OCI-LY3 (cell line): ENCODE data around the gene CD40.

Source experiments
- H2AFZ ChIP-seq: fragments of 200-600, 300-600 bp; shearing (Covaris generic); 2 replicates; pipeline ENCODE4 v1.6.0; 2014; ENCODE audit warnings: antibody characterized with exemption, low read depth, low read length
- H3K27ac ChIP-seq: fragments of 200-600, 300-600 bp; sonication (generic); 2 replicates; pipeline ENCODE4 v1.5.1; 2014; ENCODE audit warnings: mild to moderate bottlenecking, low read length, moderate library complexity, mixed read lengths
- H3K27me3 ChIP-seq: fragments of 200-600, 300-600 bp; sonication (generic); 2 replicates; pipeline ENCODE4 v1.6.1; 2014; ENCODE audit warnings: low read depth, low read length, mixed read lengths
- H3K36me3 ChIP-seq: fragments of 200-600, 300-600 bp; sonication (generic); replicated peaks from 2 replicates; pipeline ENCODE3; 2014; ENCODE audit warnings: low read depth, low read length, mixed read lengths
- H3K4me1 ChIP-seq: fragments of 300-600, 200-600 bp; sonication (generic); 2 replicates; pipeline ENCODE4 v1.6.1; 2014; ENCODE audit warnings: low read length, mixed read lengths
- H3K4me2 ChIP-seq: fragments of 200-600, 300-600 bp; sonication (generic); 2 replicates; pipeline ENCODE4 v1.6.1; 2014; ENCODE audit warnings: low read length, mixed read lengths
- H3K4me3 ChIP-seq: fragments of 300-600, 200-600 bp; sonication (generic); 2 replicates; pipeline ENCODE4 v1.5.1; 2014; ENCODE audit warnings: antibody characterized with exemption, mild to moderate bottlenecking, low read length, moderate library complexity
- H3K79me2 ChIP-seq: fragments of 300-600, 200-600 bp; shearing (Covaris generic); 2 replicates; pipeline ENCODE4 v1.6.1; 2014; ENCODE audit warnings: mild to moderate bottlenecking, low read length, mixed read lengths
- H3K9ac ChIP-seq: fragments of 300-600, 200-600 bp; shearing (Covaris generic); 2 replicates; pipeline ENCODE4 v1.6.0; 2014; ENCODE audit warnings: mild to moderate bottlenecking, low read length, moderate library complexity
- H3K9me3 ChIP-seq: fragments of 200-600, 300-600 bp; shearing (Covaris generic); 2 replicates; pipeline ENCODE4 v1.6.1; 2014; ENCODE audit warnings: low read length, mixed read lengths; ENCODE audit not compliant: insufficient read depth
- H4K20me1 ChIP-seq: fragments of 200-600, 300-600 bp; sonication (generic); 2 replicates; pipeline ENCODE4 v1.6.1; 2016; ENCODE audit warnings: low read length, mixed read lengths; ENCODE audit not compliant: insufficient read depth
- EZH2phosphoT487 ChIP-seq: fragments of 200-600 bp; shearing (Covaris generic); IDR thresholded peaks from 2 replicates; pipeline ENCODE4 v1.6.1; 2018; ENCODE audit warnings: antibody characterized with exemption, mixed run types, low read depth
- TF ChIP-seq, protein P1 (sequence below): fragments of 200-600, 300-600 bp; sonication (generic); IDR thresholded peaks from 2 replicates; pipeline ENCODE4 v1.5.1; 2014; ENCODE audit warnings: antibody characterized with exemption, low read length, low read depth

Gene CD40

DNA sequence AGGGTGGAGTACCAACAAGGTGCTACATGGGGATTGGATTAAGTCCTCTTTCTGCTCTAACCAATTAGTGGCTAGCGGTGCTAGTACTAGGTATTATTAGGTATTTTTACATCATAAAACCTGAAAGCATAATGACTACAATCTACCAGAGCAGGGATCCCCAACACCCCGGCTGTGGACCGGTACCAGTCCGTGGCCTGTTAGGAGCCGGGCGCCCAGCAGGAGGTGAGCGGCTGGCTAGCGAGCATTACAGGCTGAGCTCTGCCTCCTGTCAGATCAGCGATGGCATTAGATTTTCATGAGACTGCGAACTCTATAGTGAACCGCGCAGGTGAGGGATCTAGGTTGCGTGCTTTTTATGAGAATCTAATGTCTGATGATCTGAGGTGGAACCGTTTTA is 9.1 kb upstream of the CD40 start:
- H3K79me2 ChIP-seq = peaks cover 40% of the 10 kb centered on the region
- H3K36me3 ChIP-seq = no peaks in the 10 kb centered on the region
- no peaks in the 10 kb centered on the region for H3K27me3 ChIP-seq
- H3K4me1 ChIP-seq = peaks cover 87% of the 10 kb centered on the region
- peak overlapping the region; percentile 90 for H3K27ac ChIP-seq
- H4K20me1 ChIP-seq = no peaks in the 10 kb centered on the region
- peak overlapping the region; percentile 70 for H3K4me3 ChIP-seq
- peak overlapping the region; percentile 79 for H3K9ac ChIP-seq
- H3K4me2 ChIP-seq = peak overlapping the region; percentile 87
- TF ChIP-seq EZH2phosphoT487 = no peak
- TF ChIP-seq, protein P1, sequence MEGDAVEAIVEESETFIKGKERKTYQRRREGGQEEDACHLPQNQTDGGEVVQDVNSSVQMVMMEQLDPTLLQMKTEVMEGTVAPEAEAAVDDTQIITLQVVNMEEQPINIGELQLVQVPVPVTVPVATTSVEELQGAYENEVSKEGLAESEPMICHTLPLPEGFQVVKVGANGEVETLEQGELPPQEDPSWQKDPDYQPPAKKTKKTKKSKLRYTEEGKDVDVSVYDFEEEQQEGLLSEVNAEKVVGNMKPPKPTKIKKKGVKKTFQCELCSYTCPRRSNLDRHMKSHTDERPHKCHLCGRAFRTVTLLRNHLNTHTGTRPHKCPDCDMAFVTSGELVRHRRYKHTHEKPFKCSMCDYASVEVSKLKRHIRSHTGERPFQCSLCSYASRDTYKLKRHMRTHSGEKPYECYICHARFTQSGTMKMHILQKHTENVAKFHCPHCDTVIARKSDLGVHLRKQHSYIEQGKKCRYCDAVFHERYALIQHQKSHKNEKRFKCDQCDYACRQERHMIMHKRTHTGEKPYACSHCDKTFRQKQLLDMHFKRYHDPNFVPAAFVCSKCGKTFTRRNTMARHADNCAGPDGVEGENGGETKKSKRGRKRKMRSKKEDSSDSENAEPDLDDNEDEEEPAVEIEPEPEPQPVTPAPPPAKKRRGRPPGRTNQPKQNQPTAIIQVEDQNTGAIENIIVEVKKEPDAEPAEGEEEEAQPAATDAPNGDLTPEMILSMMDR = no peak
- no peak overlapping the region for H2AFZ ChIP-seq
- H3K9me3 ChIP-seq = no peaks in the 10 kb centered on the region

DNA sequence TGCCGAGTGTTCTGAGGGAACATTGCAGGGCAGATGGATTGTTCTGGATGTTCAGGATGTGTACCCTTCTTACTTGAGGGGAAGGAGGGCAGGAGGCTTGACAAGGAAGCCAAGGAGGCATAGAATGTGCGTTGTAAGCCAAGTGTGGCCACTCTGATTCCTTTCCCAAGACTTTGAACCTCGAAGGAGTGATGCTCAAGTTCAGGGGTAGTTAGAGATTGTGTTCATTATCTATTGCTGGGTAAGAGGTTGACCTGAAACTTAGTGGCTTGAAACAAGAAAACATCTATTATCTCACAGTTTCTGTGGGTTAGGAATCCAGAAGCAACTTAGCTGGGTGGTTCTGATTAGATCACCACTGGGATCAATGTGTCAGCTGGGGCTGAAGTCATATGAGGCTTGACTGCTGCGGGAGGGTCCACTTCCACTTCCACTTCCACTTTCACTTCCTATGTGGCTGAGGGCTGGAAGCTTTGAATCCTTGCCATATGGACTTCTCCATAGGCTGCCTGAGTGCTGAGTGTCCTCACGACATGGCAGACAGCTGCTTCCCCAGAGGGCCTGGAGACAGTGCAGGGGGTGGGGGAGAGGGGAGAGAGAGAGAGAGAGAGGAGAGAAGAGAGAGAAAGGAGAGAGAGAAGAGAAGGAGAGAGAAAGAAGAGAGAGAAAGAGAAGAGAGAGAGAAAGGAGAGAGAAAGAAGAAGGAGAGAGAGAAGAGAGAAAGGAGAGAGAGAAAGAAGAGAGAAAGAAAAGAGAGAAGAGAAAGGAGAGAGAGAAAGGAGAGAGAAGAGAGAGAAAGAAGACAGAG is 6.9 kb upstream of the CD40 start:
- H2AFZ ChIP-seq = no peak overlapping the region
- no peaks in the 10 kb centered on the region for H3K9me3 ChIP-seq
- H3K27me3 ChIP-seq = no peaks in the 10 kb centered on the region
- H3K4me1 ChIP-seq = peaks cover 86% of the 10 kb centered on the region
- no peaks in the 10 kb centered on the region for H4K20me1 ChIP-seq
- H3K79me2 ChIP-seq = peaks cover 40% of the 10 kb centered on the region
- H3K4me2 ChIP-seq = peak overlapping the region; percentile 87
- peak overlapping the region; percentile 79 for H3K9ac ChIP-seq
- peak; percentile 85 for TF ChIP-seq EZH2phosphoT487
- TF ChIP-seq, protein P1 = no peak
- no peaks in the 10 kb centered on the region for H3K36me3 ChIP-seq
- peak overlapping the region; percentile 70 for H3K4me3 ChIP-seq
- H3K27ac ChIP-seq = peak overlapping the region; percentile 90

DNA sequence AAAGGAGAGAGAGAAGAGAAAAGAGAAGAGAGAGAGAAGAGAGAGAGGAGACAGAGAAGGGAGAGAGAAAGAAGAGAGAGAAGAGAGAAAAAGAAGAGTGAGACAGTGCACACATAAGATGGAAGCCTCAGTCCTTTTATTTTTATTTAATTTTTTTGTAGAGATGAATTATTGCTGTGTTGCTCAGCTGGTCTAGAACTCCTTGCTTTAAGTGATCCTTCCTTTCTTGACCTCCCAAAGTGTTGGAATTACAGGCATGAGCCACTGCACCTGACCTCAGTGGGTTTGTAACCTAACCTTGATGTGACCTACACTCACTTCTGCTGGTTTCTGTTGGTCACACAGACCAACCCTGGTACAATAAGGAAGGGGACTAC is 6.3 kb upstream of the CD40 start:
- Histone ChIP-seq H3K4me2 (peak overlapping the region; percentile 87), H3K9ac (peak overlapping the region; percentile 58; the same call in 1 of the 2 replicates), H3K36me3 (no peaks in the 10 kb centered on the region), H3K27me3 (no peaks in the 10 kb centered on the region), H3K4me1 (peaks cover 80% of the 10 kb centered on the region), H4K20me1 (no peaks in the 10 kb centered on the region), H3K79me2 (peaks cover 38% of the 10 kb centered on the region), H2AFZ (no peak overlapping the region), H3K27ac (peak overlapping the region; percentile 90; the same call in 1 of the 2 replicates), H3K4me3 (peak overlapping the region; percentile 16; the same call in 1 of the 2 replicates), H3K9me3 (no peaks in the 10 kb centered on the region)
- TF ChIP-seq, protein P1 = no peak
- no peak for TF ChIP-seq EZH2phosphoT487

DNA sequence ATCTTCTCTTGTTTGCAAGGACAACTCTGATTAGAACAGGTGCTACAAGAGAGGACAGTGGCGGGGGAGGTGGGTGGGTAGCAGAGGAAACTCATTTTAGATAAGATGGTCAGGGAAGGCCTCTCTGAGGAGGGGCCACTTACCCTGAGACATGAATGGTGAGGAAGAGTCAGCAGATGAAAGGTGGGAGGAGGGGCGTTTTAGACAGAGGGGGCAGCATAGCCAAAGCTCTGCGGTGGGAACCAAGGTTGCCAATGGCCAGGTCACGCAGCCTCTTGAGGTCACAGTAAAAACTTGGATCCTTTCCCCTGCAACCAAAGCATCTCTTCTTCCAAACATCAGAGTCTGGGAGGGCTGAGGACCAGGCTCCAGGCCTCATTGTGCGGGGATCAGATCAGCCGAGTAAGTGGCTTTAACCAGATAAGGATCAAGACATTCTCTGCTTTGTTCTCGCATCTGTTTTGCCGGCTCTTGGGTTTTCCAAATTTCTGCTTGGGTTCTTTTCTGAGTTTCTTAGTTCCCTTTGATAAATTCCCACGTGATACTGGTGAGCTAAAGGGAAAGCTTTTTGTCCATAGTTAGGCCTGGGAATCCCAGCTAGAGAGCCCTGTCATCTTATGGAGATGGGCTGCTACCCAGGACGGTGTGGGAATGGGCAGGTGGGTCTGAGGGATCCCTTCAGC is 5.5 kb upstream of the CD40 start:
- Histone ChIP-seq H3K9me3 (no peaks in the 10 kb centered on the region), H4K20me1 (no peaks in the 10 kb centered on the region), H3K36me3 (no peaks in the 10 kb centered on the region), H3K9ac (peak overlapping the region; percentile 58; the same call in 1 of the 2 replicates), H3K4me1 (peaks cover 75% of the 10 kb centered on the region), H2AFZ (no peak overlapping the region), H3K79me2 (peaks cover 34% of the 10 kb centered on the region), H3K27ac (peak overlapping the region; percentile 90; the same call in 1 of the 2 replicates), H3K27me3 (no peaks in the 10 kb centered on the region), H3K4me3 (peak overlapping the region; percentile 14; the same call in 1 of the 2 replicates), H3K4me2 (peak overlapping the region; percentile 87)
- TF ChIP-seq EZH2phosphoT487 = no peak
